HG03521 (cell line): Measurements from ENCODE around the gene PRKD2.
"Not testable (repeated sequence)": the region's sequence is repeated elsewhere in the genome, so short reads cannot be mapped to it uniquely, and the experiment has no call there.

Experiments used
- ATAC-seq: cut with Tn5 transposase; IDR thresholded peaks from one replicate; pipeline ENCODE4 v1.9.1; 2021; ENCODE audit warnings: mild to moderate bottlenecking, moderate library complexity; ENCODE audit not compliant: unreplicated experiment

Gene PRKD2

DNA sequence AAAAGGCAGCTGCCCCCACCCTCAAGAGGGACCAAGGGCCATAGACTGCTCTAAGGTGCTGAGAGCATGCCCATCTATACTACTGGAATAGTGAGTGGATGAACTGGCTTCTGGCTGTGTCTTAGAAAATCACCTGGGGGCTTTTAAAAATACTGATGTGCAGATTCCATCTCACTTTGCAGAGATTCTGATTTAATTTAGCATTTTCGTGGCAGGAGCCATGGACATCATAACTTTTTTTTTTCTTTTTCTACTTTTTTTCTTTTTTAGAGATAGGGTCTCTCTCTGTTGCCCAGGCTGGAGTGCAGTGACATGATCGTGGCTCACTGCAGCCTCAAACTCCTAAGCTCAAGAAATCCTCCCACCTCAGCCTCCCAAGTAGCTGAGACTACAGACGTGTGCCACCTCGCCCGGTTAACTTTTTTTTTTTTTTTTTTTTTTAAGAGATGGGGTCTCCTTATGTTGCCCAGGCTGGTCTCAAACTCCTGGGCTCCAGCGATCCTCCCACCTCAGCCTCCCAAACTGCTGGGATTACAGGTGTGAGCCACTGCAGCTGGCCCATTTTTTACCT, 4.1 kb downstream of the PRKD2 start:
- ATAC-seq: not testable (repeated sequence)

DNA sequence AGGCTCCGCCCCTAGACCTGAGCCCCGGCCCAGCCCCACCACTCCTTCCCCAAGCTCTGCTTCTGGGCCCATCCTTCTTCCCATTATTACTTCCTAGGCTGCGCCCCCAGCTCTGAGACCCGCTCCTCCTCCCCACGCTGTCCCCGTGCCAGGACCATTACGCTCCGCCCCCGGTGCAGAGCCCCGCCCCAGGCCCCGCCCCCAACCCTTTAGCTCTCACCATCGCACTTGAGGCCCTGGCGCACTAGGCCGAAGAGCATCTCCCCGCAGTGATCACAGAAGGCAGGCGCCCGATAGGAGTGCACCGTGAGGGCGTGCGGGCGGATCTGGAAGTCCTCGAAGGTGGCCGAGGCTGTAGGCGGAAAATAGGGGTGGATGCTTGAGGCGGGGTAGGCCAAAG, 6.2 kb downstream of the PRKD2 start:
- ATAC-seq: no peak

DNA sequence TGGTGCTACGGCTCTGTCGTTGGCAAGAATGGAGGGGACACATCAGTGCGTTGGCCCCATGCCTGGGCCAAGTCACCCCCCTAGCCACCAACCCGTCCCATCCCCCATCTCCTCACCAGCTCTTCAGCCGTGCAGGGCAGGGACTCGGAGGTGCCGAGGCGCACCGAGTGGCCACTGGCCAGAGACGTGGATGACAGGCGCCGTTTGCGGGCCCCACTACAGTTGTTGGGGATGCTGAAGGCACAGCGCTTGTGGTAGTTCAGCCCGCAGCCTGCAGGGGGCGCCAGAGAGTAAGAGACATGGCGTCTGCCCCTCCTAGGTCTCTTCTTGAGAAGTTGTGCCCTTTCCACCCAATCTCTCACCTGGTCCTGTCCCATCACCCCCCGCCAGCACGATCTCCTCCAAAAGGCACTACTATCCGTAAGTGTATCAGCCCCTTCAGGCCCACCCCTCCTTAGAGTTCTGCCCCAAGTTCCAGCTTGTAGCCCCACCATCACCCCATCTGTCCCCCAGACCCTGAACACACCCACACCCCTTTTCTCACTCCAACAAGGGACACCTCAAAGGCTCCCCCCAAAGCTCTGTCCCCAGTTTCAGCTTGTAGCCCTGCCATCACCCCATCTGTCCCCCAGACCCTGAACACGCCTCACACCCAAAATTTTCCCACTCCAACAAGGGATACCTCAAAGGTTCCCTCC, 12.4 kb downstream of the PRKD2 start:
- no peak for ATAC-seq

DNA sequence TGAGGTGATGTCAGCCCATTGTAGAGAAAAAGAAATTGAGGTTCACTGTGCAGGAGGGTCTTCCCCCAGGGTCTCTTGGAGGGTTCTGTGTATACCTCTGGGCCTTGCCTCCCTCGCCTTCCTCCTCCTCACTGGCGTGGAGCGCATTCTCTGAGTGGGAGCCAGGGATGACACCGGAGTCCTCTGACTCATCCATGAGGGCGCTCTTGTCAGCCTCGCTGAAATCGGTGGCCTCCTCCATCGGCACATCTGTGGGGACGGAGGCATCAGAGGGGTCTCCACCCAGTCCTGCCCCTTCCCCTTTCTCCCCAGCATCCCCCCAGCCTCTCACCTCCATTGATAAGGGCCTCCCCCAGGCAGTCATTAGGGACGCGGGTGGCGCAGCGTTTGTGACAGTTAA, 16.2 kb downstream of the PRKD2 start:
- no peak for ATAC-seq

DNA sequence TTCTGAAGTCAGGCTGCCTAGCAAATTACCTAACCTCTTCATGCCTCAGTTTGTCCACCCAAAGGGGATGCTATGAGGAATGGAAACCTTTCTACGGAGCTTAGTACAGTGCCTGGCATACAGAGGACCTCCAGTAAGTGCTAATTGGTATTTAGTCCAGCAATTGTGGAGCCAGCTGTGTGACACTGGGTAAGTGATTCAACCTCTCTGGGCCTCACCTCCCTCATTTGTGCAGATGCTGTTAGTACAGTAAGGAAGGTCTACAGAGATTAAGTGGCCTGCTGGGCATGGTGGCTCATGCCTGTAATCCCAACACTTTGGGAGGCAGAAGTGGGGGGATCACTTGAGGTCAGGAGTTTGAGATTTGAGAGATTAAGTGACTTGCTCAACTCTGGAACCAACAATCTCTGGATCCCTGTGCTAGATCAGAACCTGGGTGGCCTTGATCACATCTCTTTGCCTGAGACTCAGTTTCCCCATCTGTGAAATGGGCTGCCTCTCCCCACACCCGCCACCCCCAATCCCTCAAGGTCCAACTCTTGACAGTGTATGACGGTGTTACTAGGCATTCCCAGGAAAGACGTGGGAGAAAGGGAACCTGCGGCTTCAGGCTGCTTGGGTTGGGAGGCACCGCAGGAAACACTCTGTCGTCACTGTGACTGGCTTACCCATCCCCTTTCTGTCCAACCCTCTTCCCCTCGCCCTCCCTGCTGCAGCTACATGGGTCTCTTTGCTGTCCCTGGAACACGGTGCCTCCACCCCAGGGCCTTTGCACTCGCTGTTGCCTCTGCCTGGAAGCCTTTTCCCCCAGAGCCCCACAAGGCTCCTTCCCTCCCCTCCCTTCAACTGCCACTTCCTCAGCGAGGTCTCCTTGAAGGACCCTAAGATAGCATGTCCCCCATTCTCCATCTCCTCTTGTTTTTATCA, 18.3 kb downstream of the PRKD2 start:
- ATAC-seq: no peak

DNA sequence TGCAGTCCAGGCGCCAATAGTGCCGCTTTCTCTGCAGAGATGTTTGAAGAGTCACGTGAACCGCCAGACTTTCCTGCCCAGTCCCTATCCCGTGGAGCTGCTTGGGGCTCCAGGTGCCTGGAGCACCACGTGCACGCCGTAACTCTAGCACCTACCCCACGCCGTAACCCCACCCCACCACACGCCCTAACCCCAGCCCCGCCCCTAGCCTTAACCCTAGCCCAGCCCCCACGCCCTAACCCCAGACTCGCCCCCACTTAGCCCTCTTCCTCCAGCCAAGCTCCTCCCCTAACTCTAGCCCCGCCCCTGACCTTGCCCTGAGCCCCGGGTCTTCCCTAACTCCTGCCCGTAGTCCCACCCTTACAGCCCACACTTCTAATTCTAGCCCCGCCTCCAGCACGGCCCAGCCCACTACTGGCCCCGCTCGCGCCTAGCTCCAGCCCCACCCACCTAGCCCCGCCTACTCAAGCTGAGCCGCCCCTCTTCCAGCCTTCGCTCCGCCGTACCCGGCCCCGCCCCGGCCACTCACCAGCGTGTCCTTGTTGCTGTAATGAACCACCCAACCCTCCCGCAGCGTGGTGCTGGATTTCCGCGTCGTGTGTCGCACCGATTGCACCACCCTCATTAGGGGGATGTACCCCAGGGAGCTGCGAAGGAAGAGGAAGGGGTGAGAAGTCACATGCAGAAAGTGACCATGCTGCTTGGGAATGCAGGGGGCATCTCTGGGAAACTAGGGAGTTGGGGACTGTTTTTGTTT, 19.5 kb downstream of the PRKD2 start:
- ATAC-seq: no peak

DNA sequence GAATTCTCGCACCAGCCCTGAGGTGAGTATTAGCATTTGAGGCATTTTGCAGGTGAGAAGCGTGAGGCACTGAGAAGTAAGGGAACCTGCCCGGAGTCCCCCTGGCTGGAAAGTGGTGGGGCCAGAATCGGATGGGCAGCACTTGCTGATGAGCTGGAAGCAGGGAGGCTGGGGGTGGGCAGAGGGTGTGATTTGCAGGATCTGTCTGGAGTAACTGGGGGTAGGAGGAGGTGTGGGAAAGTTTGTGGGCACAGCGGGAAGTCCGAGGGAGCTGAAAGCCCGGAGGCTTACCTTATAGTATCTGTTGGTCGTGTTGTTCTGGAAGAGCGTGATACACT, 20.1 kb downstream of the PRKD2 start:
- no peak for ATAC-seq

DNA sequence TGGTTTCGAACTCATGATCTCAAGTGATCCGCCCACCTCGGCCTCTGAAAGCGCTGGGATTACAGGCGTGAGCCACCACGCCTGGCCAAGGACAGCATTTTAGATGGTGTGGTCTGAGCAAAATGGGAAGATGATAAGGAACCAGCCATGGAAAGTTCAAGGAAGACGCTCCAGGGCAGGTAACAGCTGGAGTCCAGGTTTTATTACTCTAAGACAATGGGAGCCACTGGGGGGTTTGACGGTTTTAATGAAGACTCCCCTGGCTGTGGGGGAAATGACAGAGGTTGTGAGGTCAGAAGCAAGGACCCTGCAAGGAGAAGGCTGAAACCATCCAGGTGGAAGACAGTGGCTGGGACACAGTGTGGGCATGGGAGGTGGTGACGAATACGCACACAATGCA, 20.9 kb downstream of the PRKD2 start:
- no peak for ATAC-seq

DNA sequence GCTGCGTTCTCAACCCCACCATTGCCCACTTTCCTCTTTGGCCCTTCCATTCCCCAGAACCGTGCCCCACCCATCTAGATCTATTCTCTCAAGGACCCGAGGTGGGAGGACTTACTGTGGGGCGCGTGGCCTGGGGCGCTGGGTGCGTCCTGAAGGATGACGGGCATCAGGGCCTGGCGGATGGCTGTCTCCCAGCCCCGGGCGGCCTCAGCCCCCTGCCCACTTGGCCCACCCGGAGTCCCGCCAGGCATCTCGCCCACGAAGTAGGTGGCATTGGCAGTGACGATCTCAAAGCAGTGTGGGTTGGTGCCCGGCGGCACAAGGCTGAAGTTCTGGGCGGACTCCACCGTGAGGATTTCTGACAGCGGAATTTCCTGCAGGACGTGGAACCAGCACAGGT, 23.2 kb downstream of the PRKD2 start:
- no peak for ATAC-seq

DNA sequence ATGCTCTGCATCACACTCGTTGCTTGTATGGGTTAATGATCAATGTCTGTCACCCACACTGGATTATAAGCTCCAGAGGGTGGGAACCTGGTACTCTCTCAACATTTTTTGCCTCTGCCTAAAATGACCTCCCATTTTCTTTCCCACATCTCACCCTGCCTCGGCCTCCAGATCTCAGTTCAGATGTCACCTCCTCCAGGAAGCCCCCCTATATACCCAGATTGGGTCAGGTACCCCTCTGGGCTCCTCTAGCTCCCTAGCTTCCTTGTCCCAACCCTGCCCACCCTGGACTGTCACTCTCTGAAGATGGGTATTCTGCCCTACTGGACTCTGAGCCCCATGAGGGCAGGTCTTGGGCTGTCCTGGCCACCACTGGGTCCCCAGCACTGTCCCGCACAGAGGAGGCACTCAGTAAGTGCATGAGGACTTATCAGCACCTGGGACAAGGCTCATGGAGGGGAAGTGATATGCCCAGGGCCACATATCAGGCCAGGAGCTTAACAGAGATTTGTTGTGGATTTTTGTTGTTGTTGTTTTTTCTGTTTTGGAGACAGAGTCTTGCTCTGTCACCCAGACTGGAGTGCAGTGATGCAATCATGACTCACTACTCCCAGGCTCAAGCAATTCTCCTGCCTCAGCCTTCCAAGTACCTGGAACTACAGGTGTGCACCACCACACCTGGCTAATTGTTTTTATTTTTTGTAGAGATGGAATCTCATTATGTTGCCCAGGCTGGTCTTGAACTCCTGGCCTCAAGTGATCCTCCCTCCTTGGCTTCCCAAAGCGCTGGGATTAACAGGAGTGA, 23.8 kb downstream of the PRKD2 start:
- ATAC-seq: no peak

DNA sequence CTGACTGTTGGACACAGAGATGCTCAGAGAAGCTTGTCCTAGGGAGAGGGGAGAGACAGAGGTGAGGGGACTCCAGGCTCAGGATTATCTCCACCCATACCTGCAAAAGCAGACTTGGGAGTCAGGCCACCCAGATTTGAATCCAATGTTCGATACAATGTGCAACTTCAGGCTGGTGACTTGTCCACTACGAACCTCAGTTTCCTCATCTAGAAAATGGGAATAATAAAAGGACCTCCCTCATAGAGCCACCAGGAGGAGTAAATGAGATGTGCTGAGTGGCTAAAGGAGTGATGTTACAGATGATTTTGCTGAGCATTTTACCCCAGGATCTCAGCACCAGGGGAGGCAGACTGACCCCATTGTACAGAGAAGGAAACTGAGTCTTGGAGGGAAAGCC, 25.0 kb downstream of the PRKD2 start:
- no peak for ATAC-seq

DNA sequence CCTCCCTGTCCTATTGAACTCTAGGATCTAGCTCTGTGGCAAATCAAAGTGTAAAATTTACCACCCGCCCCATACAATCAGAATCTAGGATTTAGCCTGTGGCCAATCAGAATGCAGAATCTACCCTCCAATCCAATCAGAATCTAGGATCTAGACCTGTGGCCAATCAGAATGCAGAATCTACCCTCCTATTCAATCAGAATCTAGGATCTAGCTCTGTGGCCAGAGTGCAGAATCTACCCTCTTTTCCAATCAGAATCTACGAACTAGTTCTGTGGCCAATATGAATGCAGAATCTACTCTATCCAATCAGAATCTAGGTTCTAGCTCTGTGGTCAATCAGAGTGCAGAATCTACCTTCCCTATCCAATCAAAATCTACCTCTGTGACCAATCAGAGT, 25.8 kb downstream of the PRKD2 start:
- ATAC-seq: no peak

DNA sequence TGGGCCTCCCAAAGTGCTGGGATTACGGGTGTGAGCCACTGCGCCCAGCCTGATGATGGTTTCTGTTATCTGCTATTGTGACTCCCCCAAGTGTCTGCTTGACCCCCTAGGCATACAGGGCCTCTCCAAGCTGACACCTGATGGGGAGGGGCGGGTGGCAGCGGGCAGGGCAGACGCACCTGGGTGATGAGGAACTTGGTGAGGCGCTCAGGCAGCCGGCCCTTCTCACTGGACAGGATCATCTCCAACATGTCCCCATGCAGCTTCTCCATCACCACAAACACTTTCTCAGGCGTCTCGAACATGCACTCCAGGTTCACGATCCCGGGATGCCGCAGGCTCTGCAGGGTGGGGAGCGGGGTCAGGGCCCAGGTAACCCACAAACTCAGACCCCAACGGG, 27.6 kb downstream of the PRKD2 start:
- ATAC-seq: no peak

DNA sequence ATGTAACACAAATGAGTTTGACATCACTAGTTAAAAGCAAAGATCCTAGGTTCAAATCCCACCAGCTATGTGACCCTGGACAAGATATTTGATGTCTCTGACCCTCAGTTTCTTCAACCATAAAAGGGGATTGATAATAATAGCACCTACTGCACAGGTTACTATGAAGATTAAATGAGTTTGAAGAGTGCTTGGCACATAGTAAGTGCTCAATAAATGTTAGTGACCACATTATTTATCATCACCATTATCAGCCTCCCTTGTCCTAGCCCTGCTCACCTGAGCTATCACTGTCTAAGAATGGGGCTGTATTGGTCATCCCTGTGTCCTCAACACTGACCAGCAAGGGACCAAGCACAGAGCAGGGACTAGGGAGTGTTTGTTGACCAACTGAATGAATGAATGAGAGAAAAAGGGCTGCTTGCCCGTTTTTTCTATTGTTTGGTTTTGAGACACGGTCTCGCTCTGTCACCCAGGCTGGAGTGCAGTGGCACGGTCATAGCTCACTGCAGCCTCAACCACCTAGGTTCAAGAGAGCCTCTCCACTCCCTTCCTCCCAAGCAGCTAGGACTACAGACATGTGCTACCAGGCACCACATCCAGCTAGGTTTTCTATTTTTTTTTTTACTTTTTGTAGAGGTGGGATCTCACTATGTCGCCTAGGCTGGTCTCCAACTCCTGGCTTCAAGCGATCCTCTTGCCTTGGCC, 29.3 kb downstream of the PRKD2 start:
- ATAC-seq: no peak

DNA sequence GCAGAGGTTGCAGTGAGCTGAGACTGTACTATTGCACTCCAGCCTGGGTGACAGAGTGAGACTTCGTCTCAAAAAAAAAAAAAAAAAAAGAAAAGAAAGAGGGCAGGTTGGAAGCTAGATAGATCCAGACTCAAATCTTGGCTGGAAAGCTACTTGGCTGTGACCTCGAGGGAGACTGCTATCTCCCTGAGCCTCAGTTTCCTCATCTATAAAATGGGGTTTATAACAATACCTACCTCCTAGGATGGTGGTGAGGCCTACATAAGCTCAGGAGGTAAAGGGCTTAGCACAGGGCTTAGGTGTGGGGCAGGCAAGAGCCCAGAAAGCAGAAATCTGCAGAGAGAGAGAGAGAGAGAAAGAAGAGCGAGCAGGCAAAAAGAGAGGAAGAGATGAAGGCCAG, 31.7 kb downstream of the PRKD2 start:
- ATAC-seq: no peak

DNA sequence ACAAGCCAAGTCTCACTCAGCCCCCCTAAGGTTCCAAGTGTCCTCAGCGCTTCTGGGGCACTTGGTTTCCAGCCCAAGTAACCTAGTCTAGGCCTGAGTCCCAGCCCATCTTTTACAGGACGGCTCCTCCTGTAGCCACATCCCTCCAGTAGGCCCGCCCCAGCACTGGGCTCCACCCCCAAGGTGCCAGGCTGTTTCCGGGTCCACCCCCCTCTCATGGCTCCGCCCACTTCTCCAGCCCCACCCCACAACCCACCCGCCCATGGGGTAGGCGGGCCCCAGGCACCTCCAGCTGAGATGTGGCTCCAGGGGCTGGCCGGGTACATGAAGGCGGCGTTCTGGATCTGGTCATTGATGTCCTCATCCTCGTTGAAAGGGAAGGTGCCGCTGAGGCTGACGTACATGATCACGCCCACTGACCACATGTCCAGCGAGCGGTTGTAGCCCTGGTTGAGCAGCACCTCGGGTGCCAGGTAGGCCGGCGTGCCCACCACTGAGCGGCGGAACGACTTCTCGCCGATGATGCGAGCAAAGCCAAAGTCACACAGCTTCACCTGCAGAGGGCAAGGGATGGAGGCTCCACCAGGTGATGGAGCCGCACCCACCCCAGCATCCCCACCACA, 38.7 kb downstream of the PRKD2 start:
- no peak for ATAC-seq

DNA sequence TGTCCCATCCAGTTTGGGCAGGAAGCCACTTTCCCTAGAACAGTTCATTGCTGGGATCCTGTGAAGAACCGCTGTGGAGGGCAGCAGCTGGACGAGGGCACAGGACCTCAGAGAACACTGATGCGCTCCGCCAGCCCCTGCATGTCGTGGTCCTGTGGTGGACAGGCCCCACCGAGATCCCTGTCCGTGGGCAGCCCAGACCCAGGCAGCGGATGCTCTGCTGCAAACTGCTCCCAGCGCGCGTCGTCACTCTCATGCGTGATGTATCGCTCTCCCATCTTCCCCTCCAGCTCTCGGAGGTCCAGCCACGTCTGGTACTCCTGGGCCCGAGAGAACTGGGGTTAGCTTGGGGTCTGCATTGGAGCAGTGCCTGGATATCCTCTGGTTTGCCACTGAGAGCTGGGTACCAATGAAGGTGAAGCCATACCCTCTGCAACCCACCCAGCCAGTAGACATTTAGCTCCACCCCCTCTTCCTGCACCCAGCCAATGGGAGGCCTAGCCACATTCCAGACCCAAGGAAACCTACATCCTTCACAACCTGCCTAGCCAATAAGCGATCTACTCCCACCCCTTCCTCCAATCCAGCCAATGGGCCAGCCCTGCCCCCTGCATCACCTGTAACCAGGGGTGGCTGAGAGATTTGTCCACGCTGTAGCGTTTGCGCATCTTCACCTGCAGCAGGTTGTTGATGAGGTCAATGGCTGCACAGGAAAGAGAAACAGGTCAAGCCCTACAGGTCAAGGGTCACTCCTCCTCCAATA, 42.3 kb downstream of the PRKD2 start:
- no peak for ATAC-seq

DNA sequence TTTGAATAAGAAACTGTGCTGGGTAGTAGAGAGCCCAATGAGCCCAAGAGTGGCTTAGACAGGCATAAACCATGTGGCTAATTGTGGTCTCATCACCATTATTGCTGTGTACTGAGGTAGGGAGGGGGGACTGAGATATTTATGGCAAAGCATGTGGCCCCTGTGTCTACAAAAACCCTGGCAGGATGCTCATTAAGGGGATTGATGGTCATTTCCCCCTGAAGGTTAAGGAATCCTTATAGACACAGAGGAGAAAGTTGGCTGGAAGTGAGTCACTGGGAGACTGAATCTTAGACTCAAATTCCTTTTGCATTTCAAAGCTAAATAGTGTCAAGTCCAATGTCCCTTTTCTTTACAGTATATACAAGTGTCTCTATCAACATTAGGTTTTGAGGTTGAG, 46.1 kb downstream of the PRKD2 start:
- no peak for ATAC-seq

DNA sequence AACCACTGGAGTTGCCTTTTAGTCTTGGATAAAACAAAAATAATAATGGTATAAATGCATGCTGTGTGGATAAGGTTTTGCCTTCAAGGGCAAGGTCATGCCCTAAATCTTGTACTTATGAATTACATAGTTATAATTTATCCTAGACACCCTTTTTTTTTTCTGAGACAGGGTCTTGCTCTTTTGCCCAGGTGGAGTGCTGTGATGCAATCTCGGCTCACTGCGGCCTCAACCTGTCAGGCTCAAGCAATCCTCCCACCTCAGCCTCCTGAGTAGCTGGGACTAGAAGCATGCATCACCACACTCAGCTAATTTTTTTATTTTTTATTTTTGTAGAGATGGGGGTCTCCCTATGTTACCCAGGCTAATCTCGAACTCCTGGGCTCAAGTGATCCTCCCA, 48.3 kb downstream of the PRKD2 start:
- ATAC-seq: no peak
